Cardiac muscle cell (in vitro differentiated cells and primary cell): ENCODE data around the gene GNGT1. TPM values are rescaled to one million over a fixed set of nuclear protein-coding genes. Genes with fewer than 3 reads are reported as not detected.
A peak's percentile ranks its signal among the peaks of the same experiment; 100 is the strongest.
"Not testable (repeated sequence)": the region's sequence is repeated elsewhere in the genome, so short reads cannot be mapped to it uniquely, and the experiment has no call there.

ENCODE experiments used
- DNase-seq, 2 donors: peaks; one replicate each; pipeline versions ENCODE4 v3.0.0 to v3.0.0-alpha.2; 2010 to 2017; ENCODE audit warnings: low read depth in 1 of 2, low spot score in 1 of 2
- H3K27ac ChIP-seq: fragments of 200-600 bp; sonication (generic); 2 replicates; pipeline ENCODE4 v1.5.1; 2016
- H3K27me3 ChIP-seq: fragments of 200-600 bp; sonication (generic); 2 replicates; pipeline ENCODE4 v1.6.0; 2016; ENCODE audit warnings: control low read depth
- H3K36me3 ChIP-seq: fragments of 200-600 bp; sonication (generic); 2 replicates; pipeline ENCODE4 v1.5.1; 2016; ENCODE audit warnings: control low read depth
- H3K4me1 ChIP-seq: fragments of 200-600 bp; sonication (generic); 2 replicates; pipeline ENCODE4 v1.8.1; 2017; ENCODE audit warnings: low read depth, mild to moderate bottlenecking, mixed run types
- H3K4me3 ChIP-seq: fragments of 200-600 bp; sonication (generic); 2 replicates; pipeline ENCODE4 v1.5.1; 2016; ENCODE audit warnings: mild to moderate bottlenecking
- H3K9me3 ChIP-seq: fragments of 200-600 bp; sonication (generic); 2 replicates; pipeline ENCODE4 v1.5.1; 2017; ENCODE audit warnings: low read depth, mild to moderate bottlenecking, control low read depth
- CTCF ChIP-seq: IDR thresholded peaks from 2 replicates; pipeline ENCODE4 v1.5.1; 2012; ENCODE audit warnings: low read depth, mild to moderate bottlenecking, low read length
- polyA plus RNA-seq: library from polyadenylated mRNA; unstranded; fragments of >200 nt; fragmentation: Nextera tagmentation; extraction: Ambion mirVana; gene quantifications from 2 replicates; pipeline ENCODE4 v1.2.1, GENCODE V29; 2016
- total RNA-seq: library from RNA; depleted of rRNA; stranded (reverse); fragments of >200 nt; gene quantifications from 2 replicates; pipeline ENCODE4 v1.2.3, GENCODE V29; 2016

The GNGT1 gene
- total and polyA plus RNA-seq, 2 experiments from 2014 or later, result not detected

GRCh38 chr7:93910076-93910994 lies 4.0 kb downstream of the GNGT1 start:
- Histone ChIP-seq H3K27ac (no peak overlapping the region), H3K36me3 (no peaks in the 10 kb centered on the region), H3K27me3 (no peaks in the 10 kb centered on the region), H3K9me3 (no peaks in the 10 kb centered on the region), H3K4me3 (no peak overlapping the region), H3K4me1 (no peaks in the 10 kb centered on the region)
- TF ChIP-seq CTCF, result no peak
- DNase-seq, result peak in 1 of 2 donors; percentile 92

- not testable (repeated sequence) for H3K27ac ChIP-seq, H3K4me3 ChIP-seq, DNase-seq, H3K36me3 ChIP-seq, H3K9me3 ChIP-seq, H3K4me1 ChIP-seq, H3K27me3 ChIP-seq
Measured at GRCh38 chr7:93911242-93911641, 4.9 kb downstream of the GNGT1 start.

- H3K36me3 ChIP-seq, H3K4me3 ChIP-seq, H3K4me1 ChIP-seq, H3K27me3 ChIP-seq, H3K9me3 ChIP-seq, H3K27ac ChIP-seq, DNase-seq: not testable (repeated sequence)
Measured at GRCh38 chr7:93911661-93912060, 5.3 kb downstream of the GNGT1 start.

- H3K27ac ChIP-seq, result no peak overlapping the region
- no peaks in the 10 kb centered on the region for H3K4me1 ChIP-seq
- no peaks in the 10 kb centered on the region for H3K27me3 ChIP-seq
- TF ChIP-seq CTCF, result no peak
- H3K9me3 ChIP-seq, result no peaks in the 10 kb centered on the region
- no peak for DNase-seq
- no peak overlapping the region for H3K4me3 ChIP-seq
- no peaks in the 10 kb centered on the region for H3K36me3 ChIP-seq
Measured at GRCh38 chr7:93913197-93913596, 6.8 kb downstream of the GNGT1 start.

GRCh38 chr7:93914581-93915066 lies 8.3 kb downstream of the GNGT1 start:
- H3K36me3 ChIP-seq, result no peaks in the 10 kb centered on the region
- H3K4me3 ChIP-seq, result no peak overlapping the region
- H3K27me3 ChIP-seq, result no peaks in the 10 kb centered on the region
- H3K27ac ChIP-seq, result no peak overlapping the region
- H3K4me1 ChIP-seq, result no peaks in the 10 kb centered on the region
- no peak for TF ChIP-seq CTCF
- DNase-seq, result peak in 1 of 2 donors; percentile 89
- H3K9me3 ChIP-seq, result no peaks in the 10 kb centered on the region

GRCh38 chr7:93915206-93915842 lies 9.0 kb downstream of the GNGT1 start:
- not testable (repeated sequence) for H3K9me3 ChIP-seq, H3K27me3 ChIP-seq, DNase-seq, H3K4me1 ChIP-seq, H3K4me3 ChIP-seq, H3K27ac ChIP-seq, H3K36me3 ChIP-seq

- H3K27me3 ChIP-seq, DNase-seq, H3K9me3 ChIP-seq, H3K36me3 ChIP-seq, H3K4me3 ChIP-seq, H3K27ac ChIP-seq, H3K4me1 ChIP-seq: not testable (repeated sequence)
Measured at GRCh38 chr7:93915888-93916287, 9.5 kb downstream of the GNGT1 start.

- not testable (repeated sequence) for H3K4me1 ChIP-seq, H3K27ac ChIP-seq, H3K4me3 ChIP-seq, H3K27me3 ChIP-seq, DNase-seq, H3K9me3 ChIP-seq, H3K36me3 ChIP-seq
Measured at GRCh38 chr7:93916315-93916714, 9.9 kb downstream of the GNGT1 start.
